HG02588 (cell line): Measurements from ENCODE around the gene S100A10.

Source experiments
- ATAC-seq: cut with Tn5 transposase; IDR thresholded peaks from one replicate; pipeline ENCODE4 v1.9.1; 2021; ENCODE audit warnings: mild to moderate bottlenecking, moderate library complexity; ENCODE audit not compliant: unreplicated experiment

The S100A10 gene

DNA sequence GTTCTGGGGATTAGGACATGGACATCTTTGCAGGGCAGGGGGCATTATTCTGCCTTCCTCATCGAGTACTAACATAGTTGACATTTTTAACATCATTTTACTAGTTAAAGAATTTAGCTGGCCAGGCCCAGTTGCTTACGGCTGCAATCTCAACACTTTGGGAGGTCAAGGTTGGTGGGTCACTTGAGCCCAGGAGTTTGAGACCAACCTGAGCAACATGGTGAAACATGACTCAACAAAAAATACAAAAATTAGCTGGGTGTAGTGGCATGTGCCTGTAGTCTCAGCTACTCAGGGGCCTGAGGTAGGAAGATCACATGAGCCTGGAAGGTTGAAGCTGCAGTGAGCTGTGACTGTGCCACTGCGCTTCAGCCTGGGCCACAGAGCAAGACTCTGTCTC is 54.5 kb downstream of the S100A10 start:
- ATAC-seq = no peak

- ATAC-seq = no peak
Measured at GRCh38 chr1:151936653-151937052, 57.0 kb downstream of the S100A10 start.

GRCh38 chr1:151935894-151936602 is 57.6 kb downstream of the S100A10 start:
- ATAC-seq = no peak

DNA sequence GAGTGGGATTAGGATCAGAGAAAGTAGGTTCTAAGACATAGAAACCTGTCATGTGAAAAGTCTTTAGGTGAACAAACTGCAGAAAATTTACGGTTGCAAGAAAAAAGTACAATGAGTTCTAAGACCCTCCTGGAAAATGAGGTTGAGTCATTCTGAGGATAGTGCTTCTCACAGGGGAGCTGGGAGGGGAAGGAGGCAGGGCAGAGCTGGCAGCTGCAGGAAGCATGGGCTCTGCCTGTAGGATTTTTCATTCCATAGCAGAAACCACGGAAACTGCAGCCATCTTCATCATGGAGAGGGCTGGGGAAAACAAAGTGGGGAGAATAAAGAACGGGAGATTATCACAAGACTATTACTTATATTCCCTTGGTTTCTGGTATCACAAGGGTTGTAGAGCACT is 58.5 kb downstream of the S100A10 start:
- ATAC-seq = no peak

DNA sequence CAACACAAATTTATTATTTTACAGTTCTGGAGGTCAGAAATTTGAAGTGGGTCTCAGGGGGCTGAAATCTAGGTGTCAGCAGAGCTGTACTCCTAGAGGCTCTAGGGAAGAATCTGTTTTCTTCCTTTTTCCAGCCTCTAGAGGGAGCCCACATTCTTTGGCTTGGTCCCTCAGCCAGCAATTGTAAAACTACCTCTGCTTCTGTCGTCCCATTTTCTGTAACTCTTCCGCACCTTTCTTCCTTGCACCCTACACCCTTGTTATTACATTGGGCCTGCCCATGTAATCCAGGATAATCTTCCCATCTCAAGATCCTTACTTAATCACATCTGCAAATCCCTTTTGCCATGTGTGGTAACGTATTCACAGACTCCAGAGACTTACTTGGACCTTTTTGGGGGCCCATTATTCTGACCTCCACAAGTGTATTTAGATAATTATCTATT is 59.6 kb downstream of the S100A10 start:
- ATAC-seq = no peak
